NB4 (cell line): ENCODE results near the gene CDK8.
"Not testable (repeated sequence)": the region's sequence is repeated elsewhere in the genome, so short reads cannot be mapped to it uniquely, and the experiment has no call there.

Source experiments
- DNase-seq: peaks from one replicate; pipeline ENCODE4 v3.0.0; 2010; ENCODE audit warnings: low read depth
- H3K4me3 ChIP-seq: one replicate; pipeline ENCODE4 v1.5.1; 2011; ENCODE audit warnings: mild to moderate bottlenecking, low read depth, low read length, moderate library complexity
- CTCF ChIP-seq: IDR thresholded peaks from one replicate; pipeline ENCODE4 v1.5.1; 2012; ENCODE audit warnings: low read depth, low read length
- MAX ChIP-seq: IDR thresholded peaks from 2 replicates; pipeline ENCODE4 v1.6.1; 2011; ENCODE audit warnings: low read depth, low read length
- MYC ChIP-seq: IDR thresholded peaks from 2 replicates; pipeline ENCODE4 v1.6.1; 2011; ENCODE audit warnings: low read depth, low read length
- POLR2A ChIP-seq: IDR thresholded peaks from 2 replicates; pipeline ENCODE4 v1.6.1; 2011; ENCODE audit warnings: mild to moderate bottlenecking; ENCODE audit not compliant: insufficient read length; ENCODE audit errors: extremely low read depth

The CDK8 gene

DNA sequence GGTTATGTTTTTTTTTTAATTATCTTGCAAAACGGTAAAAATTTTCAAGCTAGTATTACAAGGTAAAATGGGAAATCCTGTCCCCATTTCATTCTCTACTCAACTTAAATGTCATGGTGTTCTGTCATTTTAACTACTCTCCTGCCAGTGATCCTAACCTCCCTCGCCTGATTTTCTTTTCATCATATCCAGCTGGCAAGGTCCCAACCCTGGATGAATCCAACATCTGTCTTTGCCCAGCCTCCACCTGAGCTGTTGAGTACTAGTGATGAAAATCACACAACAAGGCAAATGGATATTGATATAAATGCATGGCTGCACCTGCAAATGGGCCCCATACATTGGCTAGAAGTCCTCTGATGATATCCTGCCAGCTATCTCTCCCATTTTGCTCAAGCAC, 6.9 kb upstream of the CDK8 start:
- TF ChIP-seq POLR2A (no peak), CTCF (no peak), MYC (no peak), MAX (no peak)
- DNase-seq, result no peak
- H3K4me3 ChIP-seq, result no peak overlapping the region

DNA sequence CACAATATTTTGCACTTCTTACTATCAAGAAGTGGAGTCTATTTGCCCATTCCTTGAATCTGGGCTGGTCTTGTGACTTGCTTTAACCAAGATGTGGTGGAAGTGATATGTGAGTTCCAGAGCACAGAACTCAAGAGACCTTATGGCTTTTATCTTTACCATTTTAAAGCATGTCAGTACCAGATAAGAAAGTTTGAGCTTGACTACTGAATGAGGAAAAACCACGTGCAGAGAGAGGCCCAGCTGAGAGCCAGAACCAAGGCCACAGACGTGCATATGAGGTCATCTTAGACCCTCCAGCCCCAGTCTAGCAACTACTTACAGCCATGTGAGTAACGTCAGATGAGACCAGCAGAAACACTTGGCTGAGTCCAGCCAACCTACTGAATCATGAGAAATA, 6.3 kb upstream of the CDK8 start:
- H3K4me3 ChIP-seq, result no peak overlapping the region
- no peak for DNase-seq
- TF ChIP-seq CTCF (no peak), MAX (no peak), POLR2A (no peak), MYC (no peak)

DNA sequence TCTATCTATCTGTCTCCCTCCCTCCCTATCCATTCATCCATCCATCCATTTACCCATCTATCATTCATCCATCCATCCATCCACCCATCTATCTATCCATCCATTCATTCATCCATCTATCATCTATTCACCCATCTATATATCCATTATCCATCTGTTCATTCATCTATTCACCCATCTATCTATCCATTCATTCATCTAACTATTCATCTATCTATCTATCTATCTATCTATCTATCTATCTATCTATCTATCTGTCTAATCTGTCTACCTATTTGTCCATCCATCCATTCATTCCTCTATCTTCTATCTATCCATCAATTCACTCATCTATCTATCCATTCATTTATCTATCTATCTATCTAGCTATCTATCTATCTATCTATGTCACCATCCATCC, 4.4 kb upstream of the CDK8 start:
- DNase-seq, result no peak
- no peak overlapping the region for H3K4me3 ChIP-seq
- TF ChIP-seq MAX, result no peak
- no peak for TF ChIP-seq MYC
- no peak for TF ChIP-seq POLR2A
- no peak for TF ChIP-seq CTCF

DNA sequence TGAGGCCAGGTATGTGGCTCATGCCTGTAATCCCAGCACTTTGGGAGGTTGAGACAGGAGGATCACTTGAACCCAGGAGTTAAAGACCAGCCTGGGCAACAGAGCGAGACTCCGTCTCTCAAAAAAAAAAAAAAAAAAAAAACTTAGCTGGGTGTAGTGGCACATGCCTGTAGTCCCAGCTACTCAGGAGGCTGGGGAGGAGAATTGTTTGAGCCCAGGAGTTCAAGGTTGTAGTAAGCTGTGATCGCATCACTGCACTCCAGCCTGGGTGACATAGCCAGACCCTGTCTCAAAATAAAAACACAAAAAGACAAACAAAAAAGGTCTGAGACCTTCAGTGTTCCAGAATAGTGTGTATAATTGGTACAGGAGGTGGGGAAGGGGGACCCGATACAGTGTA, 1.9 kb upstream of the CDK8 start:
- DNase-seq, result not testable (repeated sequence)

GRCh38 chr13:26253262-26253786, 605 bp upstream of the CDK8 start:
- peak overlapping the region; percentile 87 for H3K4me3 ChIP-seq
- no peak for DNase-seq
- TF ChIP-seq MAX (no peak), MYC (no peak), POLR2A (no peak), CTCF (no peak)

More for the DNA sequence above, 1.9 kb upstream of the CDK8 start:
- H3K4me3 ChIP-seq, result not testable (repeated sequence)

DNA sequence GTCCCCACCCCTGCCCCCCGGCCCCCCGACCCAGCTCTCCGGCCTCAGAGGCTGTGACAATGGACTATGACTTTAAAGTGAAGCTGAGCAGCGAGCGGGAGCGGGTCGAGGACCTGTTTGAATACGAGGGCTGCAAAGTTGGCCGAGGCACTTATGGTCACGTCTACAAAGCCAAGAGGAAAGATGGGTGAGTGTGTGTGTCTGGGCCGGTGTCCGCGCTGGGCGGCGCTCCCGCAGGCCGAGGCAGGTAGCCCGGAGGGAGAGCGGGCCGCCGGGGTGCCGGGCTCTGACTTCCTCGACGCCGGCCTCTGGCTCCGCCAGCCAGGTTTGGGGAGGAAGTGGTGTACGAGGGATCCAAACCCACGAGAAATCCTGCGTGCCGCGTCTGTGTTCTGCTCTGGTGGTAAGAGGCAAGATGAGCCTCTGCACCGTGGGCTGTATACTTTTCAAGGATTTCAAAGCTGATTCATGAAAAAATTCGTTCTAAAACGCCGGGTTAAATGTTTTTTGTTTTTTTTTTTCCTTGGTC, 718 bp downstream of the CDK8 start:
- DNase-seq, result peak; percentile 73
- H3K4me3 ChIP-seq, result peak overlapping the region; percentile 87
- TF ChIP-seq MAX, result no peak
- TF ChIP-seq CTCF, result no peak
- TF ChIP-seq MYC, result no peak
- TF ChIP-seq POLR2A, result no peak
